Embryonic facial prominence (tissue), 1 donor: Measurements from ENCODE around the gene ELMO3.
A peak's percentile ranks its signal among the peaks of the same experiment; 100 is the strongest.

ENCODE experiments used
- DNase-seq: peaks from one replicate; pipeline ENCODE4 v3.0.0-alpha.2; 2016; ENCODE audit errors: extremely low spot score

ELMO3 gene

GRCh38 chr16:67240506-67240905, 41.6 kb downstream of the ELMO3 start:
- no peak for DNase-seq

GRCh38 chr16:67241008-67241900, 42.3 kb downstream of the ELMO3 start:
- DNase-seq, result no peak

- no peak for DNase-seq
These were observed 43.3 kb downstream of the ELMO3 start for GRCh38 chr16:67242138-67242730.

- DNase-seq, result no peak
These were observed 44.5 kb downstream of the ELMO3 start for GRCh38 chr16:67243481-67243880.

GRCh38 chr16:67244387-67245185, 45.7 kb downstream of the ELMO3 start:
- no peak for DNase-seq

- DNase-seq, result no peak
These were observed 46.3 kb downstream of the ELMO3 start for GRCh38 chr16:67245186-67245585.

GRCh38 chr16:67245674-67246080, 46.7 kb downstream of the ELMO3 start:
- DNase-seq, result no peak

- peak; percentile 50 for DNase-seq
These were observed 47.3 kb downstream of the ELMO3 start for GRCh38 chr16:67246081-67246755.

GRCh38 chr16:67246756-67247191, 47.8 kb downstream of the ELMO3 start:
- DNase-seq, result no peak

- DNase-seq, result peak; percentile 88
These were observed 48.5 kb downstream of the ELMO3 start, which contains the start of gene FHOD1 for GRCh38 chr16:67247192-67248072. Gene FHOD1 (minus strand): TSS chr16:67247481. CDS start chr16:67247410, 71 bp downstream.

- no peak for DNase-seq
These were observed 49.1 kb downstream of the ELMO3 start for GRCh38 chr16:67248073-67248400.

GRCh38 chr16:67248401-67249177, 49.7 kb downstream of the ELMO3 start, which contains the start of gene SLC9A5:
Gene SLC9A5 (plus strand): TSS chr16:67248979. CDS start chr16:67249015, 36 bp downstream.
- DNase-seq, result no peak

- DNase-seq, result no peak
These were observed 50.5 kb downstream of the ELMO3 start for GRCh38 chr16:67249178-67250044.

- no peak for DNase-seq
These were observed 51.1 kb downstream of the ELMO3 start for GRCh38 chr16:67250045-67250327.

GRCh38 chr16:67252609-67253497, 53.9 kb downstream of the ELMO3 start:
- no peak for DNase-seq
